ENCODE data around the gene CYB5RL.

The CYB5RL gene

DNA sequence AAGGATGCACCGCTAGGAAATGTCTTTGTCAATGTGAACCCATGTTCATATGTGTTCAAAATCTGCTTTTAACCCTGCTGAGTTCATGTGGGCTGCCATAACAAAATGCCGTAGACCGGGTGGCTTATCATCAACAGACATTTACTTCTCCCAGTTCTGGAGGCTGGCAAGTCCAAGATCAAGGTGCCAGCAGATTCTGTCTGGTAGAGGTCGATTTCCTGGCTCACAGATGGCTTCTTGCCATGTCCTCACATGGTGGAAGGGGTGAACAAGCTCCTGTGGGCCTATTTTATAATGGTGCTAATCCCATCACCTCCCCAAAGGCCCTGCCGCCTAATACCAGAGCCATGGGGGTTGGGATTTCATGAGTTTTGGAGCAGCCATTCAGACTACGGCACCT, 42.4 kb downstream of the CYB5RL start:
- no peak for FAIRE-seq

DNA sequence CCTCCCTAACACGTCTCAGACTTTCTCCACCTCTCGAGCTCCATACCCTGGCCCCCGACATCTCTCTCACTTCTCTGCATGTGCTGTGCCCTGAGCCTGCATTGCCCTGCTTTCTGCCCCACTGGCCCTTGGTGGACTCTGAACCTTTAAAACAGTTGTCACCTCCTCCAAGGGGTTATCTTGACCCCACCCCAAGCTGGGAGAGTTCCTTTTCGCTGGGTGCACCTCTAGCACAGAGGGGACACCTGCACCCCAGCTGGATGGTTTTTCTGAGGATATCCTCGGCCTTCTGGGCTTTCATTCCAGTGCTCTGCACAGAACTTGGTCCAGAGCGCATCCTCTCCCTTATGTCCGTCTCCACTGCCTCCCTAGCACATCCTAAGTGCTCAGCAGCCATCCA, 42.8 kb downstream of the CYB5RL start:
- no peak for FAIRE-seq

DNA sequence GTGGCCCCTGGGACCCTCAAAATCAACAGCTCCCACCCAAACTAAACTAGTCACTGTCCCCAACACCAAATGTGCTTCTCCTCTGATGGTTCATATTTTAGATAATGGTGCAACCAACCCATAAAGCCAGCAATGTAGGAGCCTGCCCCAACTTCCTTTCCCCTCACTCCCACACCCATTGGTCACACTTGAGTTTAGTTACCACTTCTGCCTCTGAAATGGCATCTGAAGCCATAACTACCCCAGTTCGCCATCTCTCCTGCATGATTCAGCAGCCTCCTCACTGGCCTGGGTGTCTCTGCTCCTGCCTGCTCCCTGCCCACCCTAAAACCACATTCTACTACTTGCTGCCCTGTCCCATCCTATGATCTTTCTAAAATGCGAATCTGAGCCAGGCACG, 43.6 kb downstream of the CYB5RL start:
- no peak for FAIRE-seq

DNA sequence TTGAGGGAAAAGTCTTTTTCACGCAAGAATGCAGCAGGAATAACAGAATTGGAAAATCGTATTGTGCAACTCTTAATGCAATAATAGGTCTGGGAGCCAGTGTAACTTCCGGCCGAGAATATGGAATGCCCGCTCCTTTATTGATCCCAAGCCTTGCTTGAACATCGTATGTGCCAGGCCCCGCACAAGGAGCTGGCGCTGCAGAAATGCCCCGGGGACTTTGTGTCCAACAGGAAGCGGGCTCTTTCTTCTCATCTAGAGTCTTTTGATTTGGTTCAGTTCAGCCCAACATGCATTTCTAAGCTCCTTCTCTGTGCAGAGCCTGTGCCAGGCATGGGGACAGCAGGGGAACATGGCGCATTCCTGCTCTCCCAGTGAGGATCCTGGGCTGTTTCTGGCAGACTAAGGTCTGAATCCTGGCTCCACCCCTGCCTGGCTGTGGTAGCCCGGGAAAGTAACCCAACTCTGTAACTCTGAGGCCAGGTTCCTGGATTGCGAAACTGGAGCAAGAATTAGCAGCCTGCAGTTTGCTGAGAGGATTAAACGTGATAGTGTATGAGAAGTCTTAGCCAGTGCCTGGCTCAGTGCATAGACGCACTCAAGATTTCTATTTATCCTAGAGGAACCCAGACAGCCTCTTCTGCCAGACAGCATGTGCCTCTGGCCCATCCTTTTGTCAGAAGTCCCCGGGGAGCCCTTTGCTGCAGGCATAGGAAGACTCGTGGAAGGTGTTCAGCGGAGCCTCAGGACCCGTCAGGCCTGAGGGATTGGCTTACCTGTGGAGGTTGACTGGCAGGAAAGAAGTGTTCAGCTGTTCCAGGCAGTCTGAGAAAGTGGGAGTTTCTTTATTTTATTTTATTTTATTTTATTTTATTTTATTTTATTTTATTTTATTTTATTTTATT, 46.0 kb downstream of the CYB5RL start:
- no peak for FAIRE-seq

DNA sequence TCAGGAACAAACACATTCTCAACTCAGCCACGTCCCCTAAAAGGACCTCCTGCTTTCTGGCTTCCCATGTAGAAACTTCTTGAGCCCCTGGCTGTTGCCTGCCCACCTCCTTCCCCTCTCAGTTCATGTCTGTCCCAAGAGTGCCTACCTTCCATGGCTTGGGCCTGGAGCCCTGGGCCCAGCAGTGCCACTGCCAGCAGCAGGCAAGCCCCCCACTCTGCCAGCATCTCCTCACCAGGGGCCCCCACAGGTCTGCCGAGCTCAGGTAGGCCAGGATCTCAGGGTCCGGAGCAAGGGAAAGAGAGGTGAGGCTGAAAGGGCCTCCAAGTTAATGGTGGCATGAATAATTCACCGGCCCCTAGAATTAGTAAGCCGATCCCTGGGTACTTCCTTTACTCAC, 47.1 kb downstream of the CYB5RL start, which contains the start of gene CDCP2:
TSS of gene CDCP2 (minus strand) at position 305 of the 400 bp plus-strand sequence. CDS start at position 227, 78 bp downstream.
- no peak for FAIRE-seq

DNA sequence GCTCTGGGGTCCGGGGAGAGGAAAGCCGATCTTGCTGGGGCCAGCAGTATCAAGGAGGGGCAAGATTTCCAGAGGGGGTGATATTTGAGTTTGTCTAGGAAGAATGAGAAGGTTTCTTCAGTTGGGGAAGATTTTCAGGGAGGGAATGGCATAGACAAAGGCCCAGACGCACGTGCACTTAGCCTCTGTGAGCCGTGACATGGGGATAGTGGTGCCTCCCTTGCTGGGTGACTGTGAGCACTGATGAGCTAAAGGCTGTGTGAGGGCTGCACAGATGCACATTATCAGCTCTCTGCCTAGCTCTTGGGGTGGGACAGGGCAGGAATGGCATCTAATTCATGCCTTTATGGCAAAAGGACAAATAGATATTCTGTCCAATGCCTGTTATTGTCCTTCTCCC, 48.8 kb downstream of the CYB5RL start:
- no peak for FAIRE-seq

All from G401.6 (cell line).